ENCODE measurements around the gene APOBEC3B. TPM values are rescaled to one million over a fixed set of nuclear protein-coding genes. Genes with fewer than 3 reads are reported as not detected.

Gene APOBEC3B
- total and polyA plus RNA-seq, 2 of the 8 experiments (the other 6 are each of a cell fraction or from before 2014, with no cell fraction given): 14.2 to 74.9 TPM

DNA sequence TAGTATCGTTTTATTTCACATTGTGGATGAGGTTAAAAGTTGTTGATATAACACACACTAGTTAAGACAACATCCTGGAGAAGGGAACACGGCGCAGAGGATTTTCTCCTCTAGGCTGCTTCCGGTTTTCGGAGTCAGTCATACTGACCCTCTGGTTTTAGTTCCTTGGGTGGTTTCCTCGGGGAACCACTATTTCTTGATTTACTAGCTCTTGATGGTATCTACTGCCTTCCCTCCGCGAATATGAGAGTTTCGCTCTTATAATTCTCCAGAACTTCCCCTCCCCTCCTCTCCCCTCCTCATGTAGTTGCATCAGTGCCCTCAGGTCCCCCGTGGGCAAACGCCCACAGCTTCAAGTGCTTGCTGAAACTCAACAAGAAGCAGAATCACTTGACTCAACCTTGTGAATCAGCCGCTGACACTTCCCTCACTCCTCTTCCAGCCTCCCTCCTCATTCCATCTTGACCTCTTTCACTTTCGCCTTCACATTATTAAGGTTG lies 40.6 kb upstream of the APOBEC3B start (continued):
- no peak for TF ChIP-seq CTCF (IDR thresholded peaks at IDR 0.05; ENCODE audit: control extremely low read depth in 1 of 3, insufficient read depth in 1 of 3, low read depth in 1 of 3, low read length in 3 of 3)
